GM21381 (cell line): ENCODE results near the gene ATP8B4.
"Not testable (repeated sequence)": the region's sequence is repeated elsewhere in the genome, so short reads cannot be mapped to it uniquely, and the experiment has no call there.

ENCODE experiments used
- ATAC-seq: cut with Tn5 transposase; IDR thresholded peaks from one replicate; pipeline ENCODE4 v1.9.1; 2021; ENCODE audit warnings: mild to moderate bottlenecking, moderate library complexity; ENCODE audit not compliant: unreplicated experiment

Gene ATP8B4

GRCh38 chr15:50119063-50120040 is at the start of gene ATP8B4:
TSS of gene ATP8B4 (minus strand) at chr15:50119233. CDS start at chr15:50106966, 12,267 bp downstream.
- no peak for ATAC-seq

- no peak for ATAC-seq
These were observed 49.3 kb upstream of the ATP8B4 start for GRCh38 chr15:50168379-50168778.

GRCh38 chr15:50167110-50167509 is 48.1 kb upstream of the ATP8B4 start:
- no peak for ATAC-seq

- no peak for ATAC-seq
These were observed 47.2 kb upstream of the ATP8B4 start for GRCh38 chr15:50166216-50166615.

DNA sequence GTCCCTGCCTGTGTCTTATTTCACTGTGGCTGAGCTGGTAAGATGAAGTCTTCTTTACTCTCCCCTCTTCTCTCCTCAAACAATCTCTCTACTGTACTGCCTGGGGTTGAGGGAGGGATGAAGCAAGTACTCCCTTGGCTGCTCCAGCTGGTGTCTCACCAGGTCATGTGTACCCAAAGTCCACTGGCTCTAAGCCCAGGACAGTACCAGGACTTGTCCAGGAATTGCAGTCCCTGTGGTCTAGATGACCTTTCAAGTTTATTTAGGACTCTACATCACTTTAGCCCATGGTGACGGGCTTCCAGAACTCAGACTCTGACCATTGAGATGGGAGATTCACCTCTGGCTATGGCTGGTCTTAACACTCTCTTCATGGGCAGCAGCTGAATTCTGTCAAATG is 45.4 kb upstream of the ATP8B4 start:
- no peak for ATAC-seq

DNA sequence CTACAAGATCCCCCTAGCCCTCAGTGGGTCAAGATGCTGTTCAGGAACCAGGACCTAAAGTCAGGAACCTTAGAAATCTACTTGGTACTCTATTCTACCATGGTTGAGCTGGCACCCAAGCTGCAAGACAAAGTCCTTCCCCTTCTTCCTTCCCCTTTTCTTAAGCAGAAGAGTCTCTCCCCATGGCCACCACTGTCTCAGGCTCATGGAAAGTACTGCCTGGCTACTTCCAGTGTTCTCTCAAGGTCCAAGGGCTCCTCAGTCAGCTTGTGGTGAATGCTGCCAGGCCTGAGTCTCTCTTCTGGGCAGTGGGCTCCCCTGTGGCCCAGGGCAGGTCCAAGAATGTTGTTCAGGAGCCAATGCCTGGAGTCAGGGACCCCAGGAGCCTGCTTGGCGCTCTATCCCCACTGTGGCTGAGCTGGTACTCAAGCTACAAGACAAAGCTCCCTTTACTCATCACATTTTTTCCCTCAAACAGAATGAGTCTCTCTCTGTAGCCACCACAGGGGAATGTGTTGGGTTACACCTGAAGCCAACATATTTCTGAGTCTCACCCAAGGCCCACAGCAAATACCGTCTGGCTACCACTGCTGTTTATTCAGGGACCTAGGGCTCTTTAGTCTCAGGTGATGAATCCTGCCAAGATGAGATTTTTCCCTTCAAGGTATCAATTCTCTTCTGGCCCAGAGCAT is 44.8 kb upstream of the ATP8B4 start:
- no peak for ATAC-seq

DNA sequence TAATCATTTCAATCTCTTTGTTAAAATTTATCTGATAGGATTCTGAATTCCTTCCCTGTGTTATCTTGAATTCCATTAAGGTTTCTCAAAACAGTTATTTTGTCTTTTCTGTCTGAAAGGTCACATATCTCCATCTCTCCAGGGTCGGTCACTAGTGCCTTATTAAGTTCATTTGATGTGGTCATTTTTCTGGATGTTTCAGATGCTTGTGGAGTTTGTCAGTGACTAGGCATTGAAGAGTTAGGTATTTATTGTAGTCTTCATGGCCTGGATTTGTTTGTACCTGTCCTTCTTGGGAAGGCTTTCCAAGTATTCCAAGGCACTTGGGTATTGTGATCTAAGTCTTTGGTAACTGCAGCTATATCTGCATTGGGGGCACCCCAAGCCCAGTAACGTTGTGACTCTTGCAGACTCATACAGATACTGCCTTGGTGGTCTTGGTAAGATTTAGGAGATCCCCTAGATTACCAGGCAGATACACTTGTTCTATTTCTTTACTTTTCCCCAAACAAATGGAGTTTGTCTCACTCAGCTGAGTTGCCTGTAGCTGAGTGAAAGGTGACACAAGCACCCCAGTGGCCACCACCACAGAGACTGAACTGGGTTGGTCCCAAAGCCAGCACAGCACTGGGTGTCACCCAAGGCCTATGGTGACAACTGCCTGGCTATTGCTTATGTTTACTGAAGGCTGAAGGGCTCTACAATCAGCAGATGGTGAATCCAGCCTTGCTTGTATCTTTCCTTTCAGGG is 44.1 kb upstream of the ATP8B4 start:
- no peak for ATAC-seq

GRCh38 chr15:50158236-50158635 is 39.2 kb upstream of the ATP8B4 start:
- ATAC-seq: not testable (repeated sequence)

DNA sequence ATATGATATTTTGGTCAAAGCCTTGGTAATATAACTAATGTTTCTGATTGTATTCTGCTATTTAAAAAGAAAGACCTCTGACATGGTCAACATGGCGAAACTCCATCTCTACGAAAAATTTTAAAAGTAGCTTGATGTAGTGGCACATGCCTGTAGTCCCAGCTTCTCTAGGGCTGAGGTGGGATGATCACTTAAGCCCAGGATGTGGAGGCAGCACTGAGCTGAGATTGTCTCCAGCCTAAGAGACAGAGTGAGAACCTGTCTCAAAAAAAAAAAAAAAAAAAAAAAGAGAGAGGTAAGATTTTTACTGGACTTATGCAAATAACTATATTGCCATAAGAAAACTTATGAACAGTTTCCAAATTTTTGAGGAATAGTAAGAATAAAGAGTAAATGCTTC is 32.4 kb upstream of the ATP8B4 start:
- ATAC-seq: no peak

- ATAC-seq: no peak
These were observed 31.8 kb upstream of the ATP8B4 start for GRCh38 chr15:50150851-50151250.

- no peak for ATAC-seq
These were observed 31.3 kb upstream of the ATP8B4 start for GRCh38 chr15:50150349-50150748.

GRCh38 chr15:50149090-50149489 is 30.1 kb upstream of the ATP8B4 start:
- ATAC-seq: no peak

DNA sequence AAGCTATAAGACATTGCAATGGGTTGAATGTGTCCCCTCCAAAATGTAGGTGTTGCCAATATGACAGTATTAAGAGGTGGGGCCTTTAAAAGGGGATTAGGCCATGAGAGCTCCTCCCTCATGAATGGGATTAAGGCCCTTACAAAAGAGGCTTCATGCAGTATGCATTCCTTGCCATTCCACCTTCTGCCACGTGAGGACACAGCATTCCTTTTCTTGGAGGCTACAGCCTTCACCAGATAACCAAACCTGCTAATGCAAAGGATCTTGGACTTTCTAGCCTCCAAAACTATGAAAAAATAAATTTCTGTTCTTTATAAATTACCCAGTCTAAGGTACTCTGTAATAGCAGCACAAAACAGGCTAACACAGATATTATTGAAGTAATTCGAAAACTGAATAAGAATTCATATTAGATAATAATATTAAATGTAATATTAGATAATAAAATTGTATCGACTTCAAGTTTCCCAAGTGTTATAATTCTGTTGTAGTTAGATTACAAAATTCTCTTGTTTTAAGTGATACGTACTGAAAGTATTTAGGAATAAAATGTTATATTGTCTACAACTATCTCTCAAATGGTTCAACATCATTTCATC is 29.4 kb upstream of the ATP8B4 start:
- ATAC-seq: no peak

DNA sequence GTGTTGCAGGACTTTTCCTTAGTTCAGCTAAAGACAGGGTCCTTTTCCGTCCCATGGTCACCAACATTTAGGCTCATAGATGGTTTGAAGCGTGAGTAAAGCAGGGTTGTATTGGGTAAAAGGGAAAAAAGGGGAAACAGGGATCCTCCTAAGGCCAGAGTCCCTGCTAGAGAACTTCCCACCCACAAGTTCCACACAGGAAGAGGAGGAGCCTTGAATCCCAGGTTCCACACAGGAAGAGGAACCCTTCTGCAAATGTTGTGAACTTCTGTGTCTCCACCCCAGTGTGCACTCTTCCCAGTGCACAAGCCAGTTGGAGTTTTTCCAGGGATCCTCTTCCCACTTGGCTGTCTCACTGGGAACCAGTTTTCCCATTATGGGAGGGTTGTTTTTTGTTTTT is 27.6 kb upstream of the ATP8B4 start:
- no peak for ATAC-seq

DNA sequence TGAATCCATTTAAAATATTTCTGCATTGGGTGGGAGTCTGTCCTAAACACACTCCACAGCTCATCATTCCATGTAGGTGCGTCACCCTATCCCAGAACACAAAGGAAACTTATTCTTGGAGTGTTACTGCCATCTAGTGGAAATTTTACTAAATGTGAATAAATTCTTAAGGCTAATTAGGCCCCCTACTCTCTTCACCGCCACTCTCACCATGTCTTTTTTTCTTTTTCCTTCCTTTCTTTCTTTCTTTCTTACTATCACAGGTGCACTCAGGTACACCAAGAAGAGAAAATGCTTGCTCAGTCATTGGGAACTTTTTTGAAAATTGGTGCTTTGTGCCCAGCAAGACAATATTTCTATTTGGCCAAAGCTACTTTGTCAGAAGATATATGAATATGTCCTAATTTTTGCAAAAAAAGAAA is 26.4 kb upstream of the ATP8B4 start:
- ATAC-seq: no peak

DNA sequence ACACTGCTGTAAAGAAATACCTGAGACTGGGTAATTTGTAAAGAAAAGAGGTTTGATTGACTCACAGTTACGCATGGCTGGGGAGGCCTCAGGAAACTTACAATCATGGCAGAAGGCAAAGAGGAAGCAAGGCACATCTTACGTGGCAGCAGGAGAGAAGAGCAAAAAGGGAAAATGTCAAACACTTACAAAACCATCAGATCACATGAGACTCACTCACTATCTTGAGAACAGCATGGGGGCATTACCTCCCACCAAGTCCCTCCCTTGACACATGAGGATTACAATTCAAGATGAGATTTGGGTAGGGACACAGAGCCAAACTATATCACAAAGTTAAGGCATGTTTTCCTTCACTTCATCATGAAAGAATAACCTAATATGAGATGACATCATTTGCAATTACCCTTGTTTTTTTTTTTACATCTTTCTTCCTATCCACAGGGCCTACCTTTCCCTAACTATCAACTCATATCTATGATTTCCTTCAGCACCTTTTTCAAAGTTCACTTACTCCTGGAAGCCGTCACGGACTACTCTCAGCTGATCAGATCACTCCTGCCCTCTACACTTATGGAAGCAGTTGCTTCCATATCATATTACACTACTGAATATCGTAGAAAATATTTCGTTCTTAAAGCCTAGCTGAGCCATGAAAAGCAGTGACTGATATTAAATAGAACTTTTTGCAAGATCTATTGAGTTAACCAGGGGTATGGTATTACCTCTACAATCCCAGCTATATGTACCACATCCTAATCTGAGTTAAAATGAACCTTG is 25.5 kb upstream of the ATP8B4 start:
- no peak for ATAC-seq

- ATAC-seq: no peak
These were observed 24.3 kb upstream of the ATP8B4 start for GRCh38 chr15:50143255-50143860.

- no peak for ATAC-seq
These were observed 22.8 kb upstream of the ATP8B4 start for GRCh38 chr15:50141856-50142255.

- no peak for ATAC-seq
These were observed 21.9 kb upstream of the ATP8B4 start for GRCh38 chr15:50140983-50141382.

GRCh38 chr15:50140098-50140497 is 21.1 kb upstream of the ATP8B4 start:
- ATAC-seq: no peak
